ENCODE results near the gene KRT77.
A peak's percentile ranks its signal among the peaks of the same experiment; 100 is the strongest.

Gene KRT77

GRCh38 chr12:52690351-52691075, 12.8 kb downstream of the KRT77 start:
- H3K27ac Mint-ChIP-seq: no peak overlapping the region
- no peak for ATAC-seq
- peak overlapping the region; percentile 77 for H3K4me3 Mint-ChIP-seq
- peaks cover 16% of the 10 kb centered on the region for H3K4me1 Mint-ChIP-seq
- H3K36me3 Mint-ChIP-seq: no peaks in the 10 kb centered on the region
- H3K27me3 Mint-ChIP-seq: peaks cover 68% of the 10 kb centered on the region
- no peaks in the 10 kb centered on the region for H3K9me3 Mint-ChIP-seq

- peaks cover 62% of the 10 kb centered on the region for H3K27me3 Mint-ChIP-seq
- H3K27ac Mint-ChIP-seq: no peak overlapping the region
- no peaks in the 10 kb centered on the region for H3K9me3 Mint-ChIP-seq
- H3K4me1 Mint-ChIP-seq: peaks cover 16% of the 10 kb centered on the region
- no peaks in the 10 kb centered on the region for H3K36me3 Mint-ChIP-seq
- no peak overlapping the region for H3K4me3 Mint-ChIP-seq
- ATAC-seq: no peak
Observed at GRCh38 chr12:52689936-52690335, 13.4 kb downstream of the KRT77 start.

DNA sequence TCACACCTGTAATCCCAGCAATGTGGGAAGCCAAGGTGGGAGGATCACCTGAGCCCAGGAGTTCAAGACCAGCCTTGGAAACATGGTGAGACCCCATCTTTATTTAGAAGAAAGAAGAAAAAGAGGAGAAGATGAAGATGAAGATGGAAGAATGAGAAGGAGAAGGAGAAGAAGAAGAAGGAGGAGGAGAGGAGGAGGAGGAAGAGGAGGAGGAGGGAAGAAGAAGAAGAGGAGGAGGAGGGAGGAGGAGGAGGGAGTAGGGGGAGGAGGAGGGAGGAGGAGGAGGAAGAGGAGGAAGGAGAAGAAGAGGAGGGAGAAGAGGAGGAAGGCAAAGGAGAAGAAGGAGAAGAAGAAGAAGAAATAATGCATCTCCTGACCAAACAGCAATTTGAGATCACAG, 14.1 kb downstream of the KRT77 start:
- Mint-ChIP-seq H3K36me3 (no peaks in the 10 kb centered on the region), H3K4me1 (peaks cover 16% of the 10 kb centered on the region), H3K27me3 (peaks cover 62% of the 10 kb centered on the region), H3K4me3 (no peak overlapping the region), H3K27ac (no peak overlapping the region), H3K9me3 (no peaks in the 10 kb centered on the region)
- no peak for ATAC-seq

- no peaks in the 10 kb centered on the region for H3K36me3 Mint-ChIP-seq
- peaks cover 16% of the 10 kb centered on the region for H3K4me1 Mint-ChIP-seq
- no peak overlapping the region for H3K27ac Mint-ChIP-seq
- H3K9me3 Mint-ChIP-seq: no peaks in the 10 kb centered on the region
- peaks cover 68% of the 10 kb centered on the region for H3K27me3 Mint-ChIP-seq
- ATAC-seq: no peak
- no peak overlapping the region for H3K4me3 Mint-ChIP-seq
Observed at GRCh38 chr12:52688481-52688880, 14.8 kb downstream of the KRT77 start.

- Mint-ChIP-seq H3K27me3 (peaks cover 60% of the 10 kb centered on the region), H3K4me1 (peaks cover 16% of the 10 kb centered on the region), H3K9me3 (no peaks in the 10 kb centered on the region), H3K27ac (no peak overlapping the region), H3K4me3 (no peak overlapping the region), H3K36me3 (no peaks in the 10 kb centered on the region)
- ATAC-seq: no peak
Observed at GRCh38 chr12:52687497-52688385, 15.6 kb downstream of the KRT77 start.

GRCh38 chr12:52686756-52687487, 16.4 kb downstream of the KRT77 start:
- no peak for ATAC-seq
- Mint-ChIP-seq H3K36me3 (no peaks in the 10 kb centered on the region), H3K27me3 (peaks cover 52% of the 10 kb centered on the region)

GRCh38 chr12:52686063-52686462, 17.3 kb downstream of the KRT77 start:
- Mint-ChIP-seq H3K27me3 (peaks cover 47% of the 10 kb centered on the region), H3K4me1 (peaks cover 6% of the 10 kb centered on the region), H3K36me3 (no peaks in the 10 kb centered on the region), H3K9me3 (no peaks in the 10 kb centered on the region), H3K4me3 (no peak overlapping the region), H3K27ac (no peak overlapping the region)
- no peak for ATAC-seq

More at GRCh38 chr12:52686756-52687487, 16.4 kb downstream of the KRT77 start:
- Mint-ChIP-seq H3K4me3 (no peak overlapping the region), H3K9me3 (no peaks in the 10 kb centered on the region), H3K4me1 (peaks cover 15% of the 10 kb centered on the region), H3K27ac (no peak overlapping the region)

- Mint-ChIP-seq H3K27me3 (peaks cover 46% of the 10 kb centered on the region), H3K4me1 (peaks cover under 1% of the 10 kb centered on the region), H3K9me3 (no peaks in the 10 kb centered on the region), H3K4me3 (no peak overlapping the region), H3K27ac (no peak overlapping the region), H3K36me3 (no peaks in the 10 kb centered on the region)
- ATAC-seq: no peak
Observed at GRCh38 chr12:52685406-52685890, 17.9 kb downstream of the KRT77 start.

DNA sequence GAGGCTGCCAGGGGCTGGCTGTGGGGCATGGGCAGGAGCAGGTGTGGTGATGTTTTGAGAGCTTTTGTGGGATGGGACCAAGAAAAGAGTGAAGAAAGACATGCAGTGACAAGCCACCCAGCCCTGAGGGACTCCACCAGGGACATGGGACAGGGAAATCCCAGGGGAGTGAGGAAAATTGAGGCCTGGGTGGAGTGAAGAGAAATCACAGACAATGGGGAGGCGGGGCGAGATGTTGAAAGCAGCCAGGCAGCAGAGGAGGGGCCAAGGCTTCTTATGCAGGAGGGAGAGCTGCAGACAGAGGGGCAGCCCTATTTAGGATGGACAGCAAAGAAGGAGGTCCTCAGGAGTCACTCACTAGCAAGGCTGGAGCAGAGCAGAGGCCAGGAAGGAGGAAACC, 18.9 kb downstream of the KRT77 start:
- no peaks in the 10 kb centered on the region for H3K36me3 Mint-ChIP-seq
- H3K27ac Mint-ChIP-seq: no peak overlapping the region
- H3K9me3 Mint-ChIP-seq: no peaks in the 10 kb centered on the region
- ATAC-seq: no peak
- H3K27me3 Mint-ChIP-seq: peaks cover 51% of the 10 kb centered on the region
- H3K4me1 Mint-ChIP-seq: no peaks in the 10 kb centered on the region
- no peak overlapping the region for H3K4me3 Mint-ChIP-seq

DNA sequence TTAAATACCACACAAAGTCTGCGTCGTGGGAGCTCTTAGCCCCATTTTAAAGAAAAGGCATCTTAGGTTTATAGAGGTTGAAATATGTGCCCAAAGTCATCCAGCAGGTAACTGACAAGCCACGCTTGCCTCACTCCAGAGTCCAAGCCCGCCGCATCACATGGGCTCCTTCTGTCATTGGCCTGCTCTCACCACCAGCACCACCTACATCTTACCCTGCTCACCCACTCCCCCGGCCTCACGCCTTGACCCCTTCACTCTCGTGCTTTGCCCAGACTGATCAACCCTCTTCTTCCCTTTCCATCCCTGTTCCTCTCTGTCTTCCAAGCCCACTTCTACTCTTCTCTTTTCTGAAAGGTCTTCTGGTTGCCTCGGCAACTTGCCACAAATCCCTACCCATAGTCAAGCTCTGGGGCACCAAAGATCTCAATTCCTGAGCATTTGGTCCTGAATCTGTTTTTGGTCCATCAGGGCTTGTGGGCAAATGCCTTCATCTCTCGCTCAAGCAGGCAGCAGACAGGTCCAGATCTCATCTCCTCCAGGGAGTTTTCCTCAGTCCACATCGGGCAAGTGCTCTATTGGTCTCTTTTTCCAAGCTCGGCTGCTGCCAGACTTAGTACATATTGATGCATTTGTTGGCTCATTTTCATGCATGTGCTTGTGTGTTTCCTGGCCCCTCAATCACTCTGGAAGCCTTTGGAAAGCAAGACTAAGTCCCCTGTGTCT, 19.6 kb downstream of the KRT77 start:
- ATAC-seq: no peak
- no peaks in the 10 kb centered on the region for H3K36me3 Mint-ChIP-seq
- peaks cover 44% of the 10 kb centered on the region for H3K27me3 Mint-ChIP-seq
- no peaks in the 10 kb centered on the region for H3K4me1 Mint-ChIP-seq
- no peak overlapping the region for H3K4me3 Mint-ChIP-seq
- no peaks in the 10 kb centered on the region for H3K9me3 Mint-ChIP-seq
- no peak overlapping the region for H3K27ac Mint-ChIP-seq

DNA sequence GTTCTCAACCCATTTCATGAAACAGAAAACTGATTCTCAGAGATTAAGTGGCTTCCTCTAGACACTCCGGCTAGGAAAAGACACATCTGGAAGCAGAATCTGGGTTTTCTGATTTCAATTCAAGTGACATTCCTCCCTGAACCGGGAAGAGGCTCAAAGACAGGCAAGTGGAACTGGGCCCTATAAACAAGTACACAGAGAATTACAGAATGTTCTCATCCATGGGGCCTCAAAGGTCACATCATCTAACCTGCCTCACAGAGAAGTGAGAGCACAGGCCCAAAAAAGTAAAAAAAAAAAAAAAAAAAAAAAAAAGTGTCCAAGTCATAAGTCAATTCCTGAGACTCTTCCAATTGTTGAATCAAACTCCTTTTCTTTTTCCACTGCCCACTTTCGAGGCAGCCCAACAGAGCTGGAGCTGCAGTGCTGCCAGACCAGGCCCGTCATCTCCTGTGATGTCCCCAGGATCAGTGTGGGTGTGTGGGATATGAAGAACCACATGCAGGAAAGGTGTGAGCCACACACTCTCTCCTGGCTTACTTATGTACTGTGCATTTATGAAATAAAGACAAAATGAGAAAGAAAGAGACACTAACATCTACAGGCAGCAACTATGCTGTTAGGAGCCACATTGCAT, 20.3 kb downstream of the KRT77 start:
- Mint-ChIP-seq H3K4me3 (no peak overlapping the region), H3K4me1 (no peaks in the 10 kb centered on the region), H3K27ac (no peak overlapping the region), H3K9me3 (no peaks in the 10 kb centered on the region), H3K36me3 (no peaks in the 10 kb centered on the region), H3K27me3 (peaks cover 37% of the 10 kb centered on the region)
- ATAC-seq: no peak

DNA sequence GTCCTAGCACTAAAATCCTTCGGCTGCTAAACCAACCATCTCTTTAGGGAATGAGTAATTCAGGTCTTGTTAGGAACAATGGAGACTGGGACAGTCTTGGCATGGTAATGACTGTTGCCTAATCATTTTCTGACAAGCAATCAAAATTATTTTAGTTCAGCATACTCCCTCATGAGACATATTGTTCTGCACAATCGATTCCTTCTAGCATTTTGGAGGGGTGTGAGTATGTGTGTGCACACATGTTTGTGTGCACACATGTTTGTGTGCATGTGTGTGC, 21.0 kb downstream of the KRT77 start:
- Mint-ChIP-seq H3K27ac (no peak overlapping the region), H3K4me1 (no peaks in the 10 kb centered on the region), H3K36me3 (no peaks in the 10 kb centered on the region), H3K9me3 (no peaks in the 10 kb centered on the region), H3K4me3 (no peak overlapping the region), H3K27me3 (peaks cover 31% of the 10 kb centered on the region)
- no peak for ATAC-seq

DNA sequence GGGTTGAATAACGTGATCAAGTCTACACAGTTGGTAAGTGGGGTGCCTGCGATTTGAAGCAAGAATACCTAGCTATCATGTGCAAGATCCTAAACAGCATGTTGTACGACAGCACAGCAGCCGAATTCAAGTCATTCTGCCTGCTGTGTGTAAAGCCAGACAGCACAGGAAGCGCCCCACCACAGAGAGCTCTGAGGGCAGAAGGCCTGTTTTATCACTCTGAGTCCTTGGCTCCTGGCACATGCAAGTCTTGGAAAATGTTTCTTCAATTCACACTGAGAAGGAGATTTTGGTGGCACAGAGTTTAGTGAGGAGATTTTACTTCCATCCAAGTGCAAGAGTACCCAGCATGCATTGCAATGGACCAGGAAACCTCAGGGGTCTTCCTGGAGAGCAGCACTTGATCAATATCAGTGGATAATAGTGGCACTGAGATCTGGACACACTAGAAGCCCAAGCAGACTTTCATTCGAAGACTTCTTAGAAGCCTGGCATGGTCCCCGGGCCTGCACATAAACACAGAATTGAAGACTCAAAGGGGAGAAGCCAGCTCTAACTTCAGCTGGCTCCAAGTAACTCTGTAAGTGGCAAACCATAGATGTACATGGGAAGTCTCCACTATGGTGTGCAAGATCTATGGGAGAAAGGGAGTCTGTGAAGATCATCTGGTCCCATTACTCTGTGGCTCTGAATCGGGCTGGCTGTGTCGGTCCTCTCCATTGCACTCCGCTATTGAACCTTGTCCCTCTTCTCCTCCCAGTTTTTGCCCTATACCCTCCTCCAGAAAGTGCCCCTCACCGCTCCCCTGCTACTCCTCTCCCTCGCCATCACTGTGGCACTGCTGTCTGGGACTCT, 21.6 kb downstream of the KRT77 start:
- Mint-ChIP-seq H3K36me3 (no peaks in the 10 kb centered on the region), H3K4me3 (no peak overlapping the region), H3K4me1 (no peaks in the 10 kb centered on the region), H3K27me3 (peaks cover 31% of the 10 kb centered on the region), H3K27ac (no peak overlapping the region), H3K9me3 (no peaks in the 10 kb centered on the region)
- ATAC-seq: no peak

DNA sequence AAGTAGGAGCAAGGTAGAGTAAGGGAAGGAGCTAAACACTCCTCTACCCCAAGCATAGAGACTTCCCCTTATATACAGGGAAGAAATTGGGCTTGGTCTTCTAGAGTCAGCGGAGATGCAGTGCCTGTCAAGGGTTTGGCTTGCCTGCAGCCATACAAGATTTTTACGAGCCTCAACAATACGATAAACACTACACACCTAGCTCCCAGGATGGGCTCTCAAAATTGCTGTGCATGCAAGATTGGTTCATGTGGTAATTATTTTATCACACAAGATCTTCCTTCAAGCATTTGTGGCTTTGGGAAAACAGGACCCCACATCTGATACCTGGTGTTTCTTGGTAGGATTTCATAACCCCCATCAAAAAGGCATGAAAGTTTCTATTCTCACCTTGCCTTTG, 23.0 kb downstream of the KRT77 start, which contains the start of gene KRT1:
Gene KRT1 (minus strand): TSS at position 45 of the 400 bp plus-strand sequence. CDS start 59 bp downstream, outside the sequence.
- no peak for ATAC-seq
- Mint-ChIP-seq H3K27ac (no peak within 1 kb of the TSS), H3K36me3 (no peaks in the 10 kb centered on the region), H3K4me3 (no peak within 1 kb of the TSS), H3K9me3 (no peaks in the 10 kb centered on the region), H3K4me1 (no peaks in the 10 kb centered on the region), H3K27me3 (peaks cover 44% of the 10 kb centered on the region)

Data from stimulated activated memory B cell treated with anti-CD40 and anti-IgM and Interleukin-4, amounts not matched to agents 10 μg/mL and 1 μg/mL and 100 μg/mL, for 72 hours (primary cell).